Motor neuron (in vitro differentiated cells): Measurements from ENCODE around the gene KCNQ1. TPM values are rescaled to one million over a fixed set of nuclear protein-coding genes. Genes with fewer than 3 reads are reported as not detected.

Source experiments
- ATAC-seq, 8 experiments: fragments of 200-7000 bp; cut with Tn5 transposase; replicated peaks in 6 of 8; 2 replicates each; pipeline ENCODE4 v1.8.0; 2021; ENCODE audit warnings: mild to moderate bottlenecking in 8 of 8, moderate library complexity in 8 of 8
- H3K27ac ChIP-seq, 2 donors: fragments of 250-450 bp; sonication (Bioruptor Pico); 2 replicates each; pipeline ENCODE4 v1.9.0; 2021; ENCODE audit warnings: antibody characterized with exemption in 2 of 2, mild to moderate bottlenecking in 2 of 2, moderate library complexity in 1 of 2
- H3K4me1 ChIP-seq, 2 donors: fragments of 250-450 bp; sonication (Bioruptor Pico); replicated peaks in 1 of 2; 2 replicates each; pipeline ENCODE4 v1.6.1; 2021; ENCODE audit warnings: antibody characterized with exemption in 2 of 2, mild to moderate bottlenecking in 2 of 2, moderate library complexity in 1 of 2
- H3K4me3 ChIP-seq, 5 donors: fragments of 250-450 bp; sonication (Bioruptor Pico); 2 replicates each; pipeline ENCODE4 v1.9.0; 2021; ENCODE audit warnings: antibody characterized with exemption in 5 of 5, mild to moderate bottlenecking in 5 of 5, moderate library complexity in 4 of 5
- whole genome bisulfite sequencing, 10 experiments: fragments of 450-650 bp; shearing (Covaris generic); methylation state at CpG; one replicate each; pipeline ENCODE4 v1.0.0; 2022; 5-methylcytosine and 5-hydroxymethylcytosine counted together
- in situ Hi-C, 9 experiments: fragments of 400-800 bp; cut with MboI; loops; one replicate each; pipeline ENCODE4 v1.15.0; 2021; ENCODE audit warnings: low sequenced_read_pairs in 9 of 9, low pct_unique_long_range_greater_than_20kb in 2 of 9; ENCODE audit not compliant: unreplicated experiment in 9 of 9
- total RNA-seq, 8 experiments: library from RNA; unstranded; fragments of 300-600 nt; gene quantifications; 2 replicates each; pipeline versions ENCODE4 v1.2.3 to v1.2.4, GENCODE V29; 2022

KCNQ1 gene
- total RNA-seq, 8 experiments from 2014 or later = 0.04 to 0.66 (median 0.20) TPM; not detected in 2

- H3K4me1 ChIP-seq = peaks cover 17 to 22% of the 10 kb centered on the region in 2 donors
- no peak overlapping the region for H3K4me3 ChIP-seq
- in situ Hi-C loops = no loop called here
- WGBS, 10 experiments = 57 to 100% (median 80%) methylated on average over 1 to 7 of the region's 11 CpGs; no CpG with 5 or more reads in 5 of the 10 experiments
- peak in 2 of 8 experiments; percentile 1 to 2 for ATAC-seq
- no peak overlapping the region for H3K27ac ChIP-seq
Observed at GRCh38 chr11:2779499-2779980, 334.7 kb downstream of the KCNQ1 start.

- in situ Hi-C loops = no loop called here
Observed at GRCh38 chr11:2779981-2780849, 335.4 kb downstream of the KCNQ1 start.

GRCh38 chr11:2780850-2781407 lies 336.1 kb downstream of the KCNQ1 start:
- in situ Hi-C loops = no loop called here
- no peak overlapping the region for H3K4me3 ChIP-seq
- H3K4me1 ChIP-seq = peaks cover 17 to 22% of the 10 kb centered on the region in 2 donors
- no peak overlapping the region for H3K27ac ChIP-seq
- WGBS, 10 experiments = 39 to 100% (median 70%) methylated on average over 1 to 5 of the region's 9 CpGs; no CpG with 5 or more reads in 3 of the 10 experiments
- no peak for ATAC-seq

More at GRCh38 chr11:2779981-2780849, 335.4 kb downstream of the KCNQ1 start:
- Histone ChIP-seq H3K4me3 (no peak overlapping the region), H3K27ac (no peak overlapping the region), H3K4me1 (peaks cover 17 to 22% of the 10 kb centered on the region in 2 donors)
- WGBS, 10 experiments = 71 to 100% (median 90%) methylated on average over 1 to 4 of the region's 23 CpGs; no CpG with 5 or more reads in 6 of the 10 experiments
- ATAC-seq = no peak

GRCh38 chr11:2781408-2782274 lies 336.8 kb downstream of the KCNQ1 start:
- in situ Hi-C loops = no loop called here
- Histone ChIP-seq H3K4me1 (peaks cover 17 to 22% of the 10 kb centered on the region in 2 donors), H3K27ac (no peak overlapping the region), H3K4me3 (no peak overlapping the region)
- WGBS, 10 experiments = 80 to 94% (median 90%) methylated on average over 2 to 7 of the region's 19 CpGs; no CpG with 5 or more reads in 1 of the 10 experiments
- ATAC-seq = no peak

- H3K27ac ChIP-seq = no peak overlapping the region
- WGBS, 10 experiments = 33 to 97% (median 83%) methylated on average over 2 of the region's 2 CpGs
- ATAC-seq = no peak
- in situ Hi-C loops = no loop called here
- peaks cover 16 to 21% of the 10 kb centered on the region in 2 donors for H3K4me1 ChIP-seq
- H3K4me3 ChIP-seq = no peak overlapping the region
Observed at GRCh38 chr11:2782769-2783168, 338.0 kb downstream of the KCNQ1 start.

GRCh38 chr11:2783536-2784082 lies 338.8 kb downstream of the KCNQ1 start:
- peaks cover 16 to 21% of the 10 kb centered on the region in 2 donors for H3K4me1 ChIP-seq
- in situ Hi-C loops = no loop called here
- ATAC-seq = peak in 1 of 8 experiments; percentile 28
- no peak overlapping the region for H3K4me3 ChIP-seq
- no peak overlapping the region for H3K27ac ChIP-seq

- WGBS, 10 experiments = 25 to 100% (median 96%) methylated on average over 1 to 7 of the region's 10 CpGs; no CpG with 5 or more reads in 1 of the 10 experiments
Observed at GRCh38 chr11:2787816-2788167, 343.0 kb downstream of the KCNQ1 start.

GRCh38 chr11:2788168-2789071 lies 343.6 kb downstream of the KCNQ1 start:
- peak overlapping the region in 1 of 2 donors; percentile 6 for H3K27ac ChIP-seq
- peak in 5 of 8 experiments; percentile 77 to 93 (median 90) for ATAC-seq
- in situ Hi-C loops = no loop called here
- peaks cover 11 to 25% of the 10 kb centered on the region in 2 donors for H3K4me1 ChIP-seq
- WGBS, 10 experiments = 40 to 60% methylated on average over 2 of the region's 22 CpGs; no CpG with 5 or more reads in 8 of the 10 experiments
- H3K4me3 ChIP-seq = no peak overlapping the region

More at GRCh38 chr11:2787816-2788167, 343.0 kb downstream of the KCNQ1 start:
- no peak overlapping the region for H3K27ac ChIP-seq
- in situ Hi-C loops = no loop called here
- H3K4me1 ChIP-seq = peaks cover 11 to 25% of the 10 kb centered on the region in 2 donors
- no peak overlapping the region for H3K4me3 ChIP-seq
- ATAC-seq = no peak

GRCh38 chr11:2789331-2789730 lies 344.5 kb downstream of the KCNQ1 start:
- Histone ChIP-seq H3K4me3 (no peak overlapping the region), H3K4me1 (peaks cover 11 to 27% of the 10 kb centered on the region in 2 donors), H3K27ac (no peak overlapping the region)
- WGBS, 10 experiments = 46 to 100% (median 75%) methylated on average over 1 to 9 of the region's 18 CpGs; no CpG with 5 or more reads in 5 of the 10 experiments
- peak in 5 of 8 experiments; percentile 21 to 56 (median 22) for ATAC-seq
- in situ Hi-C loops = no loop called here

GRCh38 chr11:2789791-2790567 lies 345.2 kb downstream of the KCNQ1 start:
- Histone ChIP-seq H3K4me3 (no peak overlapping the region), H3K4me1 (peaks cover 11 to 29% of the 10 kb centered on the region in 2 donors), H3K27ac (no peak overlapping the region)
- in situ Hi-C loops = no loop called here
- no peak for ATAC-seq
- WGBS, 10 experiments = 33 to 100% (median 90%) methylated on average over 1 to 2 of the region's 6 CpGs; no CpG with 5 or more reads in 4 of the 10 experiments

- in situ Hi-C loops = no loop called here
- Histone ChIP-seq H3K4me1 (peaks cover 11 to 33% of the 10 kb centered on the region in 2 donors), H3K4me3 (no peak overlapping the region), H3K27ac (no peak overlapping the region)
- no peak for ATAC-seq
- WGBS, 10 experiments = 38 to 100% (median 94%) methylated on average over 1 to 7 of the region's 14 CpGs; no CpG with 5 or more reads in 6 of the 10 experiments
Observed at GRCh38 chr11:2790568-2790921, 345.7 kb downstream of the KCNQ1 start.
